Fibroblast of skin of right biceps (primary cell): ENCODE results near the gene RSPH9.

Experiments used
- DNase-seq: peaks from one replicate; pipeline ENCODE4 v3.0.0-alpha.2; 2013

RSPH9 gene

GRCh38 chr6:43669050-43669921 is 24.4 kb downstream of the RSPH9 start:
- DNase-seq: no peak

- no peak for DNase-seq
These were observed 25.2 kb downstream of the RSPH9 start for GRCh38 chr6:43669922-43670622.

DNA sequence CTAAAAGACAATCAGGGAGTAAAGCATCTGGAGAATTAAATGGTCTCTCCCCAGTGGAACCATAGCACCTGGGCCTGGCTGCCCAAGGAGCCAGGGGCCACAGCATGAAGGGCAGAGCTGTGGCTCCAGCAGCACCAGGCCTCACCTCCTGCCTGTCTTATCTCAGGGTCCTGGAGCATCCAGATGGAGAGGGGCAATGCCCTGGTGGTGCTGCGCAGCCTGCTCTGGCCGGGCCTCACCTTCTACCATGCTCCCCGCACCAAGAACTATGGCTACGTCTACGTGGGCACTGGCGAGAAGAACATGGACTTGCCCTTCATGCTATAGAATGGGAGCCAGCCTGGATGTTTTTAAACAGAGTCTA is 25.8 kb downstream of the RSPH9 start:
- DNase-seq: no peak

DNA sequence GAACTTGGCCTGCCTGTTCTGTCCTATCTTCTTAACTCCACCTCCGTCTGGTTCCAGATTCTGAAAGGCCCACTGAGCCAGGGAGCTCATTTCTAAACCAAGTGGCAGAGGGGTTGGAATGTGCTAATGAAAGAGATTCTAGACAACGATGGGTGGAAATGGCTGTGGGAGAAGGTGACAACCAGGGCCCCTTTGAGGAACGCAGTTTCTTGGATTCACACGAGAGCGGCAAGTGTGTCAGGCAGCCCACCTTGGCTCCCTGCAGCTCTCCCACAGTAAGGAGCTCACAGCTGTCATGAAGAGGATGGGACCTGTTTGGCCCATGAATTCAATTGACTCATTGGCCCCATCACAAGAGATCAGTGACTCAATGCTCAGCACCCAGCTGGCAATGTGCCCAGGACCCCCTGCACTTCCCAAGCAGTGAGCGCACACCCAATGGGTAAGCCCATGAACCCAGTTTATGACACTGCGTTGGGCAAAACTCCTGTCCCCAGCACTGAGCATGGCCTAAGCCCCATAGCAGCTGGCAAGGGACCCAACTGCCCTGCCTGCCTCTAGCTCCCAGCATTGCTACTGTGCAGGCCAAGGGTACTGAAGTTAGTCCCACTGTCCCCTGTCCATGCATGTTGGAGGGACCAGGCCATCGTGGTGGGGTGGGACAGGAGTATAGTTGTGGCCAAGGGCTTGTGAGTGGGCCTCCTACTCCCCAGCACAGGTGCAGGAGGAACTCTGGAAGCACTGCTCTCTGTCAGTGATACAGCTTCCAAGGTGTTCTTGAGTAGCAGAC is 26.4 kb downstream of the RSPH9 start:
- peak; percentile 29 for DNase-seq

DNA sequence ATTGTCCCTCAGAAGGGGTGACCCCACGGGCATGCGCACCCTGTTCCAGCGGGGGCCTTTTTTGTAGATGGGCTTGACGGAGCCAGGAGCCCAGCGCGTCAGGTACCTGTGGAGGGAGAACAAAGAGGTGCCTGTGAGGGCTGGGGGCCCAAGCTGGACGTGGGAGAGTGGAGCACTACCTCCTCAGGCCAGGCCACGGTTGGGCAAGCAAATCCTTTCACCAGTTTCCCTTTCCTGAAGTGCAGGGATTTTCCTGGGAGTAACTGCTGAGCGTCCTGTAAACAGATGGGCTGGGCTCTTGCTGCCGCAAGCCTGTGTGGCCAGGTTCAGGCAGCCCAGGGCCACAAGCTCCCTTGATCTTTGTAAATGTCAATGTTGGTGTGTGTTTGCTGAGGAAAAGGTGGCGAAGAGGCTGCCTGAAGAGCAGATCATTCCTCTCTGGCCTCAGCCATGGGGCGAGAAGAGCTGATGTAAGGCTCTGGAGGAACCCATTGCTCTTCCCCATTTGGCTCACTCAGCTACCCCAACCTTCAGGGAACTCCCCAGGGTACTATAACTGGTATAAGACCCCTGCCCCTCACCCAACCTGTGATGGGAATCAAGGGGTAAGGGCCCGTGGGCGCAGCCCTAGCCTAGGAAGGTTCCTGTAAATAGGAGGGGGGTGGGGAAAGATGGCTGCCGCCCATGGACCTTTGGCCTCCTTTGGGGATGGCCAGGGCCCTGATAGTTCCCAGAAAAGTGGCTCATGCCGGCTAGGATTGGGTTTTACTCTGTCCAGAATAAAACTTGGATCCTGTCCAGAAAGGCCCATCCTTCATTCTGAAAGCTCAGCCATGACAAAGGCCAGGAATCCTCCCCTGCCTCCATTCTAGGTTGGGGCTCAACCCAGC is 27.2 kb downstream of the RSPH9 start:
- DNase-seq: no peak

- DNase-seq: no peak
These were observed 28.7 kb downstream of the RSPH9 start for GRCh38 chr6:43673444-43674084.

DNA sequence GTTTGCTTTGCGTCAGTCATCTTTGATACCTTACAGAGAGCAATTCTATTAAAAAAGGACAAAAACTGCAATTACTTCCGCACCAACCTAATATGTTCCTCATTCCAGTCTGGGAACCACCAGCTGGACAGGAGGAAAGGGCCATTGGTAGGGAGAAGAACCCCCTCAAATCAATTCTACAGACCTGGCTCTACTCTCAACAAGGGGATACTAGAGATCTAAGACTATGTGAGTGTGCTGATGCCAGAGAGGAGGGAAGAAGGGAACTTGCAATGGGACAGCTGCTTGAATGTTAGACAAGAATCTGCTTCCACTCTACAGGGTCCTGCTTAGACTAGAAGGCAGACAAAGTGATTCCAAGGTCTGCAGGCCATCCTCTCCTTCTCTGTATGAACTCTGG is 29.5 kb downstream of the RSPH9 start:
- no peak for DNase-seq

GRCh38 chr6:43674921-43675320 is 30.1 kb downstream of the RSPH9 start:
- no peak for DNase-seq

- DNase-seq: no peak
These were observed 32.2 kb downstream of the RSPH9 start for GRCh38 chr6:43676962-43677606.

DNA sequence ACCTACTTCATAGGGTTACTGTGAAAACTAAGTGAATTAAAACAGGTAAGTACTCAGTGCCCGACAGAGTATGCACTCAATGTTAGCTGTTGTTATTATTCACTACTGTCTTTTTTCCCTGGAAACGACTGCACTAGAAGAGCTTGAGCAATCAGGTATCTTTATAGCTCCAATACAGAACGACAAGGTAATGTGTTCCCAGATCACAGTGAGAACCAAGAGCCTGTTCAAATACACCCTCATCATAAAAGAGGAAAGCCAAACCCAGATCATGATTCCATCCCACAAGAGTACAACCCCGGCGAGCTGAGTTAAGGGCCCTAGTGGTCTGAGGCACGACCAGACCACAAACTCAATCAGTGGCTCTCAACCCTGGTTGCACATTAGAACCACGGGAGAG is 32.9 kb downstream of the RSPH9 start:
- no peak for DNase-seq

GRCh38 chr6:43678341-43678740 is 33.5 kb downstream of the RSPH9 start:
- no peak for DNase-seq

DNA sequence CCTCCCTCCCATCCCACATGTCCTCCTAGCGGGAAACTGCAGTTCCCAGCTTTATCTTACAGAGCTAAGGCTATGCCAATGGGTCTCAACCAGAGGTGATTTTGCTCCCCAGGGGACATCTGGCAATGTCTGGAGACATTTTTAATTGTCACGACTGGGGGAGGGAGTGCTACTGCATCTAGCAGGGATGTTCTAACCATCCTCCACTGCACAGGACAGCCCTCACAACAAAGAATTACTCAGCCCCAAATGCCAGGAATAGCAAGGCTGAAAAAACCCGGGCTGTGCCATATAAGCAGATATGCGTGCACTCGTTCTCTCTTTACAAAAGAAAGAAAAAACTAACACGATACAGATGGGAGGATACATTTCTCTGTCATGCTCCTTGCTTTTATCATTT is 34.2 kb downstream of the RSPH9 start:
- DNase-seq: peak; percentile 40

GRCh38 chr6:43680308-43681200 is 35.7 kb downstream of the RSPH9 start:
- no peak for DNase-seq

GRCh38 chr6:43681303-43681702 is 36.5 kb downstream of the RSPH9 start:
- no peak for DNase-seq

- DNase-seq: no peak
These were observed 38.0 kb downstream of the RSPH9 start for GRCh38 chr6:43682724-43683429.

- DNase-seq: no peak
These were observed 39.0 kb downstream of the RSPH9 start for GRCh38 chr6:43683708-43684455.

DNA sequence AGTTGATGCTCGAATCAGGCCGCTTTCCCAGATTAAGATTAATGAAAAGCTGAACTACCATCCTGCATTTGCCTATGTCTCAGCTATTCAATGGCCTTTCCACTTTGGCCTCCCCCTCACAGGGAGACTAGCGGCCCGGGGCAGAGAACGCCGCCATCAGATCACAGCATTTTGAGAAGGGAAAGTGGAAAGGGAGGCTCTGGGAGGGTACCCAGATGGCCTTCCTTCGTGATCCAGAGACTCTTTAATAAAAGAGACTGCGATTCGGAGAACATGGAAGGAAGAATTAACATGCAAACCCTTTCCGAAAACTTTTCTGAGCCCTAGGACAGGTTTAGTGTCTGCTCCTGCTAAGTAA is 42.2 kb downstream of the RSPH9 start:
- no peak for DNase-seq

- DNase-seq: peak; percentile 72
These were observed 42.9 kb downstream of the RSPH9 start, which contains the start of gene MRPS18A for GRCh38 chr6:43687437-43688347. MRPS18A (minus strand) TSS chr6:43687791; CDS start chr6:43687779, 12 bp downstream.
